OCI-LY7 (cell line): Measurements from ENCODE around the gene FANCE. TPM values are rescaled to one million over a fixed set of nuclear protein-coding genes. Genes with fewer than 3 reads are reported as not detected.

ENCODE experiments used
- BruUV-seq: library from RNA; stranded (reverse); fragments of 400-500 nt; replicated peaks from 2 replicates; lab custom pipeline; 2021; lab: Mats Ljungman, UMichigan
- CTCF ChIA-PET: fragments of 300-600 bp; sonication (Branson Sonifier 250); formaldehyde crosslinking; loops from one replicate; lab custom pipeline; 2022; ENCODE audit warnings: antibody characterized with exemption; ENCODE audit not compliant: unreplicated experiment; lab: Charles Lee
- POLR2A ChIA-PET: fragments of 300-600 bp; sonication (Branson Sonifier 250); formaldehyde crosslinking; loops from one replicate; lab custom pipeline; 2022; ENCODE audit warnings: antibody characterized with exemption; lab: Charles Lee
- DNase-seq: peaks from one replicate; pipeline ENCODE4 v3.0.0-alpha.2; 2015; ENCODE audit warnings: low spot score
- H2AFZ ChIP-seq: fragments of 200-600 bp; sonication (generic), shearing (Covaris generic); 2 replicates; pipeline ENCODE4 v1.6.1; 2014; ENCODE audit warnings: mild to moderate bottlenecking, antibody characterized with exemption, low read length, moderate library complexity
- H3K27ac ChIP-seq: fragments of 200-600 bp; sonication (generic); 2 replicates; pipeline ENCODE4 v1.5.1; 2014; ENCODE audit warnings: mixed run types, low read depth, mild to moderate bottlenecking, moderate library complexity, low read length, inconsistent platforms; ENCODE audit not compliant: poor library complexity, severe bottlenecking
- H3K36me3 ChIP-seq: fragments of 200-600 bp; sonication (generic); 2 replicates; pipeline ENCODE4 v1.6.1; 2014; ENCODE audit warnings: mild to moderate bottlenecking, antibody characterized with exemption, low read length, moderate library complexity, mixed read lengths; ENCODE audit not compliant: insufficient read depth
- H3K4me1 ChIP-seq: fragments of 200-600 bp; sonication (generic); 2 replicates; pipeline ENCODE4 v1.5.1; 2014; ENCODE audit warnings: mild to moderate bottlenecking, low read length; ENCODE audit not compliant: insufficient read depth, poor library complexity, severe bottlenecking
- H3K4me2 ChIP-seq: fragments of 200-600 bp; sonication (generic); 2 replicates; pipeline ENCODE4 v1.6.1; 2014; ENCODE audit warnings: mild to moderate bottlenecking, low read length
- H3K4me3 ChIP-seq: fragments of 200-600 bp; sonication (generic); 2 replicates; pipeline ENCODE4 v1.5.1; 2014; ENCODE audit warnings: mild to moderate bottlenecking, low read depth, low read length; ENCODE audit not compliant: poor library complexity, severe bottlenecking
- H3K79me2 ChIP-seq: fragments of 200-600 bp; sonication (generic); 2 replicates; pipeline ENCODE4 v1.6.1; 2016; ENCODE audit warnings: low read depth, mild to moderate bottlenecking, low read length, moderate library complexity, mixed read lengths; ENCODE audit not compliant: insufficient read depth
- H3K9me2 ChIP-seq: fragments of 200-600 bp; sonication (generic); 2 replicates; pipeline ENCODE4 v1.6.1; 2016; ENCODE audit warnings: mild to moderate bottlenecking, low read length, mixed read lengths; ENCODE audit not compliant: insufficient read depth
- H3K9me3 ChIP-seq: fragments of 200-600 bp; sonication (generic); 2 replicates; pipeline ENCODE4 v1.6.1; 2014; ENCODE audit warnings: mild to moderate bottlenecking, mixed run types, low read length, mixed read lengths
- H4K20me1 ChIP-seq: fragments of 200-600 bp; sonication (generic); 2 replicates; pipeline ENCODE4 v1.6.1; 2014; ENCODE audit warnings: mild to moderate bottlenecking, antibody characterized with exemption, low read length, moderate library complexity, mixed read lengths; ENCODE audit not compliant: insufficient read depth
- CTCF ChIP-seq: fragments of 200-600 bp; sonication (generic); conservative IDR thresholded peaks from 2 replicates; pipeline ENCODE4 v1.5.1; 2014; ENCODE audit warnings: mild to moderate bottlenecking, antibody characterized with exemption, low read length, moderate library complexity, mixed read lengths
- EZH2phosphoT487 ChIP-seq: fragments of 200-600 bp; sonication (generic); IDR thresholded peaks from 2 replicates; pipeline ENCODE4 v1.6.1; 2018; ENCODE audit warnings: low read depth, borderline replicate concordance, mild to moderate bottlenecking, mixed run types, antibody characterized with exemption, low read length, moderate library complexity, mixed read lengths
- intact Hi-C: fragments of 100-400 bp; cut with micrococcal nuclease; formaldehyde crosslinking; loops from one replicate; pipeline ENCODE4 v1.10.0; 2022; ENCODE audit not compliant: unreplicated experiment
- total RNA-seq, 2 experiments: library from RNA; depleted of rRNA in 1 of 2; stranded (reverse); fragments of >200 nt in 1 of 2; shearing (Covaris generic) in 1 of 2; gene quantifications; 2 replicates each; pipeline ENCODE4 v1.2.3, GENCODE V29; 2014 to 2022

FANCE gene
- total RNA-seq, 2 experiments from 2014 or later: 14.4 to 17.4 TPM

DNA sequence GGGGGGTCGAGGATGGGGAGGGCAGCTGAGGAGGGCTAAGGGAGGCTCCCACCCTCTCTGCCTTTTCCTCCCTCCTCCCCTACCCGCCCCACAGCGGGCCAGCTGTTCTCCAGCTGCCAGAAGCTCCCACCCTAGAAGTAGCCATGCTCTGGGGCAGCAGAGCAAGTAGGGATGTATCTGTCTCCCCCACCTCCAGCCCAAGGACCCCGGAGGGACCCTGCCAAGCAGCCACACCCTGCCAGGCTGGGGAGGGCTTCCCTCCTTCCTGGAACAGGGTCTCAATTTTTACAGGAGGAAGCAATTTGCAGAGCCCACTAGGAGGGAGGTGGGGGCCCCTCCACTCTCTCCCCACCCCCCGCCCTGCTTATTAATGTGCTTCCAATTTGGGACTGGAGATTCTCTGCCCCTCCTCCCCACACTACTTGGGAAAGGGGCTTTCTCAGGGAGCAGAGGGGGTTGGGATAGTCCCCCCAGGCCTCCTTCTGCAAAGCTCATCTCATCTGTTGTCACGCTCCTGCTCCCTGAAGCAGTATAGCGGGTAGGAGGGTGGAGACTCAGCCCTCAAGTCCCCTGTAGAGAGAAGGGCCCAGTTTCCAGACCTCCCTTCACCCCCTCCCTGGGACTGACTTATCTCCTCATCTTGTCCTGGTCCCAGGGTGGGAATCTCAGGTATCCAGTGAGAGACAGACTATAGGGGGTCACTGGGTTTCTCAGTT, 40.3 kb downstream of the FANCE start:
- H3K4me3 ChIP-seq: no peak overlapping the region
- H4K20me1 ChIP-seq: no peaks in the 10 kb centered on the region
- H3K79me2 ChIP-seq: no peaks in the 10 kb centered on the region
- H3K9me2 ChIP-seq: no peaks in the 10 kb centered on the region
- H3K4me2 ChIP-seq: no peak overlapping the region
- POLR2A ChIA-PET: interaction anchor here (0.5 kb wide), 1 partner anchor 19 kb away, joined by 3 read pairs; no protein-coding TSS in a partner anchor
- DNase-seq: no peak
- no TSS peak for BruUV-seq
- H3K4me1 ChIP-seq: peaks cover 8% of the 10 kb centered on the region
- H3K9me3 ChIP-seq: no peaks in the 10 kb centered on the region
- intact Hi-C loops: no loop called here
- CTCF ChIA-PET: no interaction called here
- H3K36me3 ChIP-seq: no peaks in the 10 kb centered on the region
- H2AFZ ChIP-seq: no peak overlapping the region
- H3K27ac ChIP-seq: no peak overlapping the region
- TF ChIP-seq CTCF: no peak
- TF ChIP-seq EZH2phosphoT487: no peak

- H2AFZ ChIP-seq: no peak overlapping the region
- no peak for TF ChIP-seq EZH2phosphoT487
- TF ChIP-seq CTCF: no peak
Observed at GRCh38 chr6:35492974-35493284, 40.8 kb downstream of the FANCE start.

GRCh38 chr6:35493307-35493983, 41.3 kb downstream of the FANCE start:
- BruUV-seq: no TSS peak

More at GRCh38 chr6:35492974-35493284, 40.8 kb downstream of the FANCE start:
- DNase-seq: no peak
- no TSS peak for BruUV-seq
- POLR2A ChIA-PET: no interaction called here
- peaks cover 13% of the 10 kb centered on the region for H3K4me1 ChIP-seq
- H3K36me3 ChIP-seq: no peaks in the 10 kb centered on the region
- H3K79me2 ChIP-seq: no peaks in the 10 kb centered on the region
- H3K9me2 ChIP-seq: no peaks in the 10 kb centered on the region
- intact Hi-C loops: no loop called here
- no peaks in the 10 kb centered on the region for H4K20me1 ChIP-seq
- H3K9me3 ChIP-seq: no peaks in the 10 kb centered on the region
- CTCF ChIA-PET: no interaction called here
- no peak overlapping the region for H3K4me3 ChIP-seq
- H3K4me2 ChIP-seq: no peak overlapping the region
- no peak overlapping the region for H3K27ac ChIP-seq

More at GRCh38 chr6:35493307-35493983, 41.3 kb downstream of the FANCE start:
- intact Hi-C loops: no loop called here
- no peaks in the 10 kb centered on the region for H3K79me2 ChIP-seq
- H3K36me3 ChIP-seq: no peaks in the 10 kb centered on the region
- no peak for TF ChIP-seq EZH2phosphoT487
- no peaks in the 10 kb centered on the region for H3K9me2 ChIP-seq
- CTCF ChIA-PET: no interaction called here
- no peak overlapping the region for H3K27ac ChIP-seq
- no peak for DNase-seq
- no peak overlapping the region for H2AFZ ChIP-seq
- no peak overlapping the region for H3K4me2 ChIP-seq
- H3K4me1 ChIP-seq: peaks cover 14% of the 10 kb centered on the region
- POLR2A ChIA-PET: no interaction called here
- no peaks in the 10 kb centered on the region for H3K9me3 ChIP-seq
- no peak overlapping the region for H3K4me3 ChIP-seq
- no peaks in the 10 kb centered on the region for H4K20me1 ChIP-seq
